CD4-positive, alpha-beta memory T cell (primary cell): ENCODE results near the gene REG3A. TPM values are rescaled to one million over a fixed set of nuclear protein-coding genes. Genes with fewer than 3 reads are reported as not detected.

ENCODE experiments used
- CTCF ChIA-PET: fragments of 350-600 bp; sonication (Branson Sonifier 250); formaldehyde crosslinking; loops from one replicate; lab custom pipeline; 2021; ENCODE audit warnings: inconsistent platforms; ENCODE audit not compliant: partially characterized antibody; lab: Charles Lee
- POLR2A ChIA-PET: fragments of 350-600 bp; sonication (Branson Sonifier 250); formaldehyde crosslinking; loops from one replicate; lab custom pipeline; 2021; ENCODE audit not compliant: partially characterized antibody; lab: Charles Lee
- DNase-seq, 5 donors: peaks; one replicate each; pipeline versions ENCODE4 v3.0.0 to v3.0.0-alpha.2; 2020 to 2022; ENCODE audit warnings: mixed read lengths in 1 of 5
- H3K27ac ChIP-seq: one replicate; pipeline ENCODE4 v1.7.0; 2013; ENCODE audit warnings: low read depth, low read length
- H3K27me3 ChIP-seq: 2 replicates; pipeline ENCODE4 v1.7.0; 2013; ENCODE audit warnings: mild to moderate bottlenecking, low read length, moderate library complexity; ENCODE audit not compliant: insufficient read depth
- H3K36me3 ChIP-seq: 2 replicates; pipeline ENCODE4 v1.7.0; 2013; ENCODE audit warnings: mild to moderate bottlenecking, low read length, moderate library complexity; ENCODE audit not compliant: insufficient read depth
- H3K4me1 ChIP-seq: 2 replicates; pipeline ENCODE4 v1.7.0; 2013; ENCODE audit warnings: mild to moderate bottlenecking, low read length, moderate library complexity; ENCODE audit not compliant: insufficient read depth
- H3K4me3 ChIP-seq, 2 donors: one replicate each; pipeline ENCODE4 v1.7.0; 2013; ENCODE audit warnings: low read length in 2 of 2, mild to moderate bottlenecking in 1 of 2
- H3K9me3 ChIP-seq, 2 donors: one replicate each; pipeline ENCODE4 v1.7.0; 2013; ENCODE audit warnings: low read length in 2 of 2, control low read depth in 1 of 2; ENCODE audit not compliant: control insufficient read depth in 1 of 2
- H3K27ac Mint-ChIP-seq, 7 donors: one replicate each; pipeline ENCODE4 v1.8.0; 2020 to 2021; ENCODE audit warnings: mixed read lengths in 7 of 7, mild to moderate bottlenecking in 6 of 7, inconsistent platforms in 3 of 7, moderate library complexity in 3 of 7
- H3K27me3 Mint-ChIP-seq, 2 donors: one replicate each; pipeline ENCODE4 v1.8.0; 2020 to 2021; ENCODE audit warnings: mixed read lengths in 2 of 2
- H3K36me3 Mint-ChIP-seq, 2 donors: one replicate each; pipeline ENCODE4 v1.8.0; 2020 to 2021; ENCODE audit warnings: mixed read lengths in 2 of 2, inconsistent platforms in 1 of 2, mild to moderate bottlenecking in 1 of 2
- H3K4me1 Mint-ChIP-seq, 4 donors: one replicate each; pipeline ENCODE4 v1.8.0; 2020 to 2021; ENCODE audit warnings: mixed read lengths in 4 of 4, mild to moderate bottlenecking in 1 of 4
- H3K4me3 Mint-ChIP-seq, 8 donors: one replicate each; pipeline ENCODE4 v1.8.0; 2020 to 2021; ENCODE audit warnings: mixed read lengths in 8 of 8, mild to moderate bottlenecking in 7 of 8, moderate library complexity in 6 of 8, inconsistent platforms in 3 of 8
- H3K9me3 Mint-ChIP-seq, 8 donors: one replicate each; pipeline ENCODE4 v1.8.0; 2020 to 2021; ENCODE audit warnings: mixed read lengths in 8 of 8, mild to moderate bottlenecking in 5 of 8, inconsistent platforms in 3 of 8, moderate library complexity in 1 of 8
- intact Hi-C: fragments of 100-400 bp; cut with micrococcal nuclease; formaldehyde crosslinking; loops from one replicate; pipeline ENCODE4 v1.15.1; 2023
- polyA plus RNA-seq, 2 donors: library from polyadenylated mRNA; unstranded; fragments of 300-500 nt; fragmentation: Illumina TruSeq; gene quantifications; one replicate each; pipeline ENCODE4 v1.2.3, GENCODE V29; 2021
- total RNA-seq, 2 experiments: library from RNA; stranded (reverse); gene quantifications; one replicate each; pipeline ENCODE4 v1.2.3, GENCODE V29; 2021

REG3A gene
- total and polyA plus RNA-seq, 4 experiments from 2014 or later, result not detected

DNA sequence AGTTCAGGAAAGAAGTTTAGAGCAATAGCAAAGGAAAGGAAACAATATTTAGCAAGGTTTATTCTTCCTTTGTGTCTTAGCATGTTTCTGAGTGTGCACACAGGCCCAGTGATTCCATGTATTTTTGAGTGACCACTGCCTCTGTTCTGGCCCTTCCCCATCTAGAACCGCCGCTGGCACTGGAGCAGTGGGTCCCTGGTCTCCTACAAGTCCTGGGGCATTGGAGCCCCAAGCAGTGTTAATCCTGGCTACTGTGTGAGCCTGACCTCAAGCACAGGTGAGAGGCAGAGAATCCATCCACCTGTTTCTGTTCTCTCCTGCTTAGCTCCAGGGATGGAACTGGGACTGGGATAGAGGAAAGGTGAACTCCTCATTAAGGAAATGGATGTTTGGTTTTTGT, 36.9 kb downstream of the REG3A start:
- ChIA-PET CTCF (no interaction called here), POLR2A (no interaction called here)
- Histone ChIP-seq H3K9me3 (no peaks in the 10 kb centered on the region), H3K27ac (no peak overlapping the region), H3K4me3 (no peak overlapping the region), H3K4me1 (no peaks in the 10 kb centered on the region), H3K27me3 (no peaks in the 10 kb centered on the region), H3K36me3 (no peaks in the 10 kb centered on the region)
- no peaks in the 10 kb centered on the region for H3K27me3 Mint-ChIP-seq
- H3K27ac Mint-ChIP-seq, result no peak overlapping the region
- no peaks in the 10 kb centered on the region for H3K36me3 Mint-ChIP-seq
- intact Hi-C loops, result no loop called here
- H3K9me3 Mint-ChIP-seq, result peaks cover 0 to 15% (median 4%) of the 10 kb centered on the region in 8 donors
- no peak for DNase-seq
- H3K4me3 Mint-ChIP-seq, result no peak overlapping the region
- H3K4me1 Mint-ChIP-seq, result no peaks in the 10 kb centered on the region

DNA sequence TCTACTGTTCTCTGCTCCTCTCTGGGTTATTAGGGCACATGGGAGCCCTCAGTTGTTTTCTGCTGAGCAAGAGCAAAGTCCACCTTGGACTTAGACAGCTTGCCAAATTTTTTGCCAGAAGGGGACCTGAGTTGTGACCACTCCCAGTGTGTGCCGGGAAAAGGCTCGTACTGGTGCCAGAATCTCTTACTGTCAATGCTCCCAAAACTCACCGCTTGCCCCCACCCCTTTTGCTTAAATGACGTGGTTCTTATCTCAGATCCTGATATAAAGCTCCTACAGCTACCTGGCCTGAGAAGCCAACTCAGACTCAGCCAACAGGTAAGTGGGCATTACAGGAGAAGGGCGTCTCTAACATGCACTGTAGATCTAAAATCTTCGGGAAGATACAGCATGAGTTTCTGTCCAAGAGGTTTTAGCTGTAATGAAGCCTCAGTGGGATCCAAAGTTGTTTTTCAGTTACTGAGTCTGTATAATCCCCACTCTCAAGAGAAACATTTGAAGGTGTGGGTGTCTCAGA, 39.3 kb downstream of the REG3A start, which contains the start of gene REG1A:
Gene REG1A, plus strand, starts transcription at position 295 of the 520 bp plus-strand sequence. CDS start 374 bp downstream, outside the sequence.
- no peak within 1 kb of the TSS for H3K27ac Mint-ChIP-seq
- no peaks in the 10 kb centered on the region for H3K27me3 Mint-ChIP-seq
- H3K36me3 Mint-ChIP-seq, result no peaks in the 10 kb centered on the region
- Histone ChIP-seq H3K9me3 (no peaks in the 10 kb centered on the region), H3K36me3 (no peaks in the 10 kb centered on the region), H3K4me1 (no peaks in the 10 kb centered on the region), H3K27me3 (no peaks in the 10 kb centered on the region), H3K27ac (no peak within 1 kb of the TSS), H3K4me3 (no peak within 1 kb of the TSS)
- no peaks in the 10 kb centered on the region for H3K4me1 Mint-ChIP-seq
- POLR2A ChIA-PET, result no interaction called here
- peaks cover 0 to 17% (median 4%) of the 10 kb centered on the region in 8 donors for H3K9me3 Mint-ChIP-seq
- no peak within 1 kb of the TSS for H3K4me3 Mint-ChIP-seq
- CTCF ChIA-PET, result interaction anchor here (1.2 kb wide), 1 partner anchor 13 kb away, joined by 3 read pairs; no protein-coding TSS in a partner anchor
- intact Hi-C loops, result no loop called here
- DNase-seq, result no peak

DNA sequence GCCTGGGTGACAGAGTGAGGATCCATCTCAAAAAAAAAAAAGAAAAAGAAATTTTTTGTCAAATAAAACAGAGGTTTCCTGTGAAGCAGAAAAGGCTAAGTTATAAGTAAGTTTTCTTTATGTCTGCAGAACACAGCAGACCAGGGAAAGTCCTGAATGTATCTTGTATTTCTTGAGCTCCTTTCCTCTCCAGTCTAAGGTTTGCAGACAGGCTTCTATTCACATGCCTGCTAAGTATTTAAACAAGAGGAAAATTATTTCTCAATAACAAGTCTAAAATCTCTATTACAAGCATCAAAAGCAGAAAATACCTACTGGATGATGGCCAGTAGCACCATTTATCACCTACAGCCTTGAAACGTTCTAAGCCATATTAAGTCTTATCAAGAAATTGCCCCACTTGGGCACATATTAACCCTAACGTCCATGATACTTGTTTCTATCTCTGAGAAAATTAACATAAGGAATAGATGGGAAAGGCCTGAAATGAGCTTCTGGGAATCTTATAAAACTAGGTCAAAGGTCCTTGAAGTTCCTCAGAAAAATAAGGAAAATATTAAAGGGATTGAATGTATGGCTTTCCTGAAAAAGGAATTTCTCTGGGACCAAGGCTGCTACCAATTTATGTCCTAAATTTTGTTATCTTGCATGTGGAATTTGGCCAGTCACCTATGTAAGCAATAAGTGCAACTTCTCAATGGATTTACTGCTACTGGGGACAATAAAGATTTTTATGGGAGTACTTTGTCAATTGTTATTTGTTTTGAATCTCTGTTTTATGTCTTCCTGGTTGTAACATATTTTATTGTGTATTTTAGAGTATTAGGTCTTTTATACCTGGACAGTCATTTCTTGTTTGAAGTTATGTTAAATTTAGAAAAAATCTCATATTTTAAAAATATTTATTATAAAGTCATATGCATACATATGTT, 42.3 kb downstream of the REG3A start:
- H3K4me3 ChIP-seq, result no peak overlapping the region

DNA sequence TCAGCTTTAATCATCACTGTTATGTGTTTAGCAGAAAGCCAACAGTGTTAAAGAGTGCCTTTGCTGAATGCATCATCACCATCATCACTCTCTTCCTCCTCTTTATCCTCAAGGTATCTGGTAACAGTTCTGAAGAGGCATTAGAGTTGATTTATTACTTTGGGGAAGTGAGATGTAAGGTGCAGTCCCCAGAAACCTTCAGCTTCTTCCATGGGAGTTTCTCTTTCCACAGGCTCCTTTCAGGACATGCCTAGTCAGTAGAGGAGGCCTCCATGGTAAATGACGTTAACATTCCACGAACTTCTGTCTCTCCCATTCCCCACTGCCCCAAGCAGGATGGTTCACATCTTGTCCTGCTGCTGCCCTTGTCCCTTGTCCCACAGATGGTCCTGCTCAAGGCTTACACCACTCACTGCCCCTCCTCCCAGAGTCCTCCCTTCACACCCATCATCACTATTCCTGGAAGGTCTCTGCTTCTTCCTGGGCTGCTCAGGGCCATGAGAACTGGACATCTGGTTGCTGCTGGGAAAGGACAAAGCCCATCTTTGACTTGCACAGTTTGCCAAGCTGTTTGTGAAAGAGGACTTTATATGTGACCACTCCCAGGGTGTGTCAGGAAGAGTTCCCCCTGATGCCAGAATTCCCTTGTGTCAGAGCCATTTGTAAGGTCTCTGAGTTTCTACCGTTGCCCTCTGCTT, 44.6 kb downstream of the REG3A start:
- ChIA-PET POLR2A (no interaction called here), CTCF (no interaction called here)
- no peaks in the 10 kb centered on the region for H3K36me3 ChIP-seq
- intact Hi-C loops, result no loop called here
- no peaks in the 10 kb centered on the region for H3K27me3 Mint-ChIP-seq
- H3K36me3 Mint-ChIP-seq, result no peaks in the 10 kb centered on the region
- no peak overlapping the region for H3K27ac Mint-ChIP-seq
- H3K27me3 ChIP-seq, result no peaks in the 10 kb centered on the region
- DNase-seq, result no peak
- H3K4me3 ChIP-seq, result no peak overlapping the region
- peaks cover 0 to 18% (median 12%) of the 10 kb centered on the region in 8 donors for H3K9me3 Mint-ChIP-seq
- no peaks in the 10 kb centered on the region for H3K9me3 ChIP-seq
- no peak overlapping the region for H3K4me3 Mint-ChIP-seq
- no peaks in the 10 kb centered on the region for H3K4me1 Mint-ChIP-seq
- no peaks in the 10 kb centered on the region for H3K4me1 ChIP-seq
- H3K27ac ChIP-seq, result no peak overlapping the region

More for the DNA sequence above, 42.3 kb downstream of the REG3A start:
- Mint-ChIP-seq H3K36me3 (no peaks in the 10 kb centered on the region), H3K9me3 (peaks cover 0 to 17% (median 11%) of the 10 kb centered on the region in 8 donors), H3K27me3 (no peaks in the 10 kb centered on the region), H3K27ac (no peak overlapping the region), H3K4me1 (no peaks in the 10 kb centered on the region), H3K4me3 (no peak overlapping the region)
- no peak for DNase-seq
- no peaks in the 10 kb centered on the region for H3K27me3 ChIP-seq
- no peaks in the 10 kb centered on the region for H3K36me3 ChIP-seq
- H3K4me1 ChIP-seq, result no peaks in the 10 kb centered on the region
- no peaks in the 10 kb centered on the region for H3K9me3 ChIP-seq
- ChIA-PET CTCF (no interaction called here), POLR2A (no interaction called here)
- H3K27ac ChIP-seq, result no peak overlapping the region
- intact Hi-C loops, result no loop called here

DNA sequence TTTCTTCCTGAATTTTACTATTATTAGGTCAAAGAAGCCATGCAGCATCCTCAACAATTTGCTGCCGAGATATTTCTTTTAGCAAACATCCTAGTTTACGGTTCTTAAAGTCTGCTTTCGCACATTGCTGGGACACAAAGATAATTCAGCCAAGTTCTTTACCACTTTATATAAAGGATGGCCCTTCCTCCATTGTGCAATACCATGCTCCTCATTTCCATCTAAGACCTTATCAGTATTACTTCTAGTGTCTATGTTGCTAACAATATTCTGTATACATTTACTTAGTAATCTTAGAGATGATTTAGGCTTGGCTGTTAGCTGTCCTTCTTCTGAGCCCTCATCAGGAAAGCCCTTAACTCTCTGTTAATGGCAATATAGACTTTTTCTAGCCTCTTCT, 47.3 kb downstream of the REG3A start:
- Histone ChIP-seq H3K27ac (no peak overlapping the region), H3K4me3 (no peak overlapping the region), H3K4me1 (no peaks in the 10 kb centered on the region), H3K9me3 (no peaks in the 10 kb centered on the region), H3K36me3 (no peaks in the 10 kb centered on the region), H3K27me3 (no peaks in the 10 kb centered on the region)
- Mint-ChIP-seq H3K4me1 (no peaks in the 10 kb centered on the region), H3K27me3 (no peaks in the 10 kb centered on the region), H3K36me3 (no peaks in the 10 kb centered on the region), H3K9me3 (peaks cover 0 to 18% (median 9%) of the 10 kb centered on the region in 8 donors), H3K27ac (no peak overlapping the region), H3K4me3 (no peak overlapping the region)
- CTCF ChIA-PET, result no interaction called here
- POLR2A ChIA-PET, result no interaction called here
- intact Hi-C loops, result no loop called here
- DNase-seq, result no peak

Other genes starting within 250 kb of the REG3A start
- not detected for gene REG3G, start 134.1 kb downstream of the REG3A start, total RNA-seq
- not detected for gene REG3G, start 134.1 kb downstream of the REG3A start, polyA plus RNA-seq
- not detected for gene REG1B, start 71.8 kb downstream of the REG3A start, total RNA-seq
- gene REG1B, start 71.8 kb downstream of the REG3A start, polyA plus RNA-seq, result not detected
- not detected for gene REG1A, start 39.3 kb downstream of the REG3A start, total RNA-seq
- gene REG1A, start 39.3 kb downstream of the REG3A start, polyA plus RNA-seq, result not detected